HUES6 (cell line): ENCODE results near the gene PAPPA.
A peak's percentile ranks its signal among the peaks of the same experiment; 100 is the strongest.

Source experiments
- H3K27ac ChIP-seq: 2 replicates; pipeline ENCODE4 v1.7.0; 2013; ENCODE audit warnings: low read depth, mild to moderate bottlenecking, low read length, inconsistent platforms
- H3K27me3 ChIP-seq: 2 replicates; pipeline ENCODE4 v1.6.1; 2013; ENCODE audit warnings: low read length; ENCODE audit not compliant: control insufficient read depth, insufficient read depth
- H3K36me3 ChIP-seq: 2 replicates; pipeline ENCODE4 v1.6.1; 2013; ENCODE audit warnings: low read length; ENCODE audit not compliant: control insufficient read depth, insufficient read depth
- H3K4me1 ChIP-seq: 2 replicates; pipeline ENCODE4 v1.6.1; 2013; ENCODE audit warnings: low read length; ENCODE audit not compliant: control insufficient read depth, insufficient read depth
- H3K4me3 ChIP-seq: 2 replicates; pipeline ENCODE4 v1.5.1; 2013; ENCODE audit warnings: low read depth, low read length
- H3K9ac ChIP-seq: one replicate; pipeline ENCODE4 v1.6.1; 2013; ENCODE audit warnings: mild to moderate bottlenecking, low read length
- H3K9me3 ChIP-seq: 2 replicates; pipeline ENCODE4 v1.6.1; 2013; ENCODE audit warnings: low read depth, low read length; ENCODE audit not compliant: control insufficient read depth, insufficient read depth

Gene PAPPA

GRCh38 chr9:116260531-116260930 is 106.9 kb downstream of the PAPPA start:
- H3K36me3 ChIP-seq, result no peaks in the 10 kb centered on the region

GRCh38 chr9:116262448-116262847 is 108.9 kb downstream of the PAPPA start:
- H3K4me1 ChIP-seq, result no peaks in the 10 kb centered on the region
- peaks cover 7% of the 10 kb centered on the region for H3K27me3 ChIP-seq
- no peak overlapping the region for H3K4me3 ChIP-seq
- H3K36me3 ChIP-seq, result no peaks in the 10 kb centered on the region
- no peaks in the 10 kb centered on the region for H3K9me3 ChIP-seq
- no peak overlapping the region for H3K9ac ChIP-seq
- no peak overlapping the region for H3K27ac ChIP-seq

More at GRCh38 chr9:116260531-116260930, 106.9 kb downstream of the PAPPA start:
- Histone ChIP-seq H3K9me3 (no peaks in the 10 kb centered on the region), H3K4me3 (no peak overlapping the region), H3K4me1 (no peaks in the 10 kb centered on the region), H3K27me3 (no peaks in the 10 kb centered on the region), H3K9ac (no peak overlapping the region), H3K27ac (no peak overlapping the region)

- no peak overlapping the region for H3K27ac ChIP-seq
- H3K4me3 ChIP-seq, result no peak overlapping the region
- no peak overlapping the region for H3K9ac ChIP-seq
- no peaks in the 10 kb centered on the region for H3K9me3 ChIP-seq
- H3K36me3 ChIP-seq, result no peaks in the 10 kb centered on the region
- H3K27me3 ChIP-seq, result peaks cover 13% of the 10 kb centered on the region
- H3K4me1 ChIP-seq, result no peaks in the 10 kb centered on the region; the same call in 1 of the 2 replicates
These were observed 110.8 kb downstream of the PAPPA start for GRCh38 chr9:116264361-116264760.

GRCh38 chr9:116267021-116267420 is 113.4 kb downstream of the PAPPA start:
- Histone ChIP-seq H3K4me1 (peaks cover 21% of the 10 kb centered on the region), H3K9me3 (no peaks in the 10 kb centered on the region), H3K36me3 (no peaks in the 10 kb centered on the region), H3K27ac (no peak overlapping the region), H3K27me3 (peaks cover 35% of the 10 kb centered on the region), H3K9ac (no peak overlapping the region), H3K4me3 (no peak overlapping the region)

- Histone ChIP-seq H3K27me3 (peaks cover 55% of the 10 kb centered on the region), H3K4me3 (no peak overlapping the region)
These were observed 115.7 kb downstream of the PAPPA start for GRCh38 chr9:116269250-116269649.

GRCh38 chr9:116270546-116270945 is 117.0 kb downstream of the PAPPA start:
- peaks cover 47% of the 10 kb centered on the region for H3K4me1 ChIP-seq
- H3K36me3 ChIP-seq, result no peaks in the 10 kb centered on the region
- H3K9ac ChIP-seq, result no peak overlapping the region
- H3K4me3 ChIP-seq, result no peak overlapping the region
- H3K27ac ChIP-seq, result no peak overlapping the region
- H3K9me3 ChIP-seq, result no peaks in the 10 kb centered on the region
- peaks cover 68% of the 10 kb centered on the region for H3K27me3 ChIP-seq

More at GRCh38 chr9:116269250-116269649, 115.7 kb downstream of the PAPPA start:
- Histone ChIP-seq H3K9ac (no peak overlapping the region), H3K9me3 (no peaks in the 10 kb centered on the region), H3K27ac (no peak overlapping the region), H3K4me1 (peaks cover 41% of the 10 kb centered on the region), H3K36me3 (no peaks in the 10 kb centered on the region)

GRCh38 chr9:116271340-116271739 is 117.7 kb downstream of the PAPPA start:
- H3K4me1 ChIP-seq, result peaks cover 55% of the 10 kb centered on the region
- H3K27ac ChIP-seq, result peak overlapping the region; percentile 30; the same call in 1 of the 2 replicates
- H3K4me3 ChIP-seq, result no peak overlapping the region
- H3K36me3 ChIP-seq, result no peaks in the 10 kb centered on the region
- H3K27me3 ChIP-seq, result peaks cover 70% of the 10 kb centered on the region
- H3K9ac ChIP-seq, result peak overlapping the region; percentile 34
- H3K9me3 ChIP-seq, result no peaks in the 10 kb centered on the region

GRCh38 chr9:116271991-116272390 is 118.4 kb downstream of the PAPPA start:
- Histone ChIP-seq H3K27ac (peak overlapping the region; percentile 30; the same call in 1 of the 2 replicates), H3K4me1 (peaks cover 60% of the 10 kb centered on the region), H3K36me3 (no peaks in the 10 kb centered on the region), H3K4me3 (peak overlapping the region; percentile 17; the same call in 1 of the 2 replicates), H3K27me3 (peaks cover 76% of the 10 kb centered on the region), H3K9ac (peak overlapping the region; percentile 59), H3K9me3 (no peaks in the 10 kb centered on the region)

- no peaks in the 10 kb centered on the region for H3K36me3 ChIP-seq
- no peak overlapping the region for H3K27ac ChIP-seq
- no peak overlapping the region for H3K4me3 ChIP-seq
- peaks cover 75% of the 10 kb centered on the region for H3K4me1 ChIP-seq
- H3K27me3 ChIP-seq, result peaks cover 88% of the 10 kb centered on the region
- no peaks in the 10 kb centered on the region for H3K9me3 ChIP-seq
- H3K9ac ChIP-seq, result no peak overlapping the region
These were observed 120.7 kb downstream of the PAPPA start for GRCh38 chr9:116274293-116274692.

GRCh38 chr9:116275418-116276195 is 122.0 kb downstream of the PAPPA start:
- Histone ChIP-seq H3K4me1 (peaks cover 80% of the 10 kb centered on the region), H3K27me3 (peaks cover 82% of the 10 kb centered on the region), H3K4me3 (no peak overlapping the region), H3K27ac (no peak overlapping the region), H3K36me3 (no peaks in the 10 kb centered on the region), H3K9ac (no peak overlapping the region), H3K9me3 (no peaks in the 10 kb centered on the region)

GRCh38 chr9:116276196-116276493 is 122.6 kb downstream of the PAPPA start:
- H3K9me3 ChIP-seq, result no peaks in the 10 kb centered on the region
- H3K9ac ChIP-seq, result no peak overlapping the region
- peaks cover 80% of the 10 kb centered on the region for H3K4me1 ChIP-seq
- H3K27ac ChIP-seq, result no peak overlapping the region
- no peaks in the 10 kb centered on the region for H3K36me3 ChIP-seq
- peaks cover 81% of the 10 kb centered on the region for H3K27me3 ChIP-seq
- no peak overlapping the region for H3K4me3 ChIP-seq
